Inflammatory macrophage treated with lipopolysaccharide for 1 hour (primary cell): ENCODE measurements around the gene CLEC11A.
"Not testable (repeated sequence)": the region's sequence is repeated elsewhere in the genome, so short reads cannot be mapped to it uniquely, and the experiment has no call there.

Experiments used
- DNase-seq, 2 donors: peaks; one replicate each; pipeline ENCODE4 v3.0.0-alpha.2; 2020 to 2022

Gene CLEC11A

DNA sequence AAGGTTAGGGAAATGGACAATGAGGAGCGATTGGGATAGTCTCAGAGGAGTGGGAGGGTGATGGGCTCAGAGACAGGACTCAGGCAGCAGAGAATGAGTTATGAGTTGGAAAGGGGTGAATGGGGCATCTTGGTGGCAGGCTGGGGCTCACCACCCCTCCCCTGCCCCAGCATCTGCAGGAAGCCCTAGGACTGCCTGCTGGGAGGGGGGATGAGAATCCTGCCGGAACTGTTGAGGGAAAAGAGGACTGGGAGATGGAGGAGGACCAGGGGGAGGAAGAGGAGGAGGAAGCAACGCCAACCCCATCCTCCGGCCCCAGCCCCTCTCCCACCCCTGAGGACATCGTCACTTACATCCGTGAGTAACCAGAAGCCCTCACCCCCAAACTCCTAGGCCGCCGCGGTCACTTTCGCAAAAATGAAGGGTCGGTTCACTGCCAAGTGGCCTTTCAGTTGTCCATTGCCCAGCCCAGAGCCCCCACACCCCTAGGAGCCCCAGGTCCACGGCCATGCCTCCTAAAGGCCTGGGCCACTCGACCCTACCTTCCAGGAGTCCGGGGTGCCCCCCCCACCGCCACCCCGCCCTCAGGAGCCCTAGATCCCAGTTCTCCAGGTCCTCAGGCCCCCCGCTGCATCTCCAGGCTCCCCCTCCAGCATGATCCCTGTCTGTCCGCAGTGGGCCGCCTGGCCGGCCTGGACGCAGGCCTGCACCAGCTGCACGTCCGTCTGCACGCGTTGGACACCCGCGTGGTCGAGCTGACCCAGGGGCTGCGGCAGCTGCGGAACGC is 764 bp downstream of the CLEC11A start:
- DNase-seq = no peak

DNA sequence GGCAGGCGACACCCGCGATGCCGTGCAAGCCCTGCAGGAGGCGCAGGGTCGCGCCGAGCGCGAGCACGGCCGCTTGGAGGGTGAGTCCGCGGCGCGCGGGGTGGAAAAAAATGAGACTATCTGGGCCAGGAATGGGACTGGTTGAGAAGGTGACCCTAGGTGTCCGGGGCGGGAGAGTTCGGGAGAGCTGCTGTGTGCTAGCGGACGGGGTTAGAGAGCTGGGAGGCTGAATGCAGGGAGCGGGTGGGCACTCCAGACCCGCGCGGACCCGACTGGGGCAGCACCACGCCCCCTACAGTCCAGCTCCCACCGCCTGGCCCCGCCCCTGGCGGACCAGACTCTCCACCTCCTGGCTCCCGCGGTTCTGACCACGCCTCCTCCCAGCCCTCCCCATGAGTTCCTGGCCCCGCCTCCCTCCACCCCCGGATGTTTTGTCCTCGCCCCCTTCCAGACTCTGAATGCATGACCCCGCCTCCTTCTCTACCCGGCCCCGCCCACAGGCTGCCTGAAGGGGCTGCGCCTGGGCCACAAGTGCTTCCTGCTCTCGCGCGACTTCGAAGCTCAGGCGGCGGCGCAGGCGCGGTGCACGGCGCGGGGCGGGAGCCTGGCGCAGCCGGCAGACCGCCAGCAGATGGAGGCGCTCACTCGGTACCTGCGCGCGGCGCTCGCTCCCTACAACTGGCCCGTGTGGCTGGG is 1.5 kb downstream of the CLEC11A start:
- peak; percentile 97 to 98 for DNase-seq

DNA sequence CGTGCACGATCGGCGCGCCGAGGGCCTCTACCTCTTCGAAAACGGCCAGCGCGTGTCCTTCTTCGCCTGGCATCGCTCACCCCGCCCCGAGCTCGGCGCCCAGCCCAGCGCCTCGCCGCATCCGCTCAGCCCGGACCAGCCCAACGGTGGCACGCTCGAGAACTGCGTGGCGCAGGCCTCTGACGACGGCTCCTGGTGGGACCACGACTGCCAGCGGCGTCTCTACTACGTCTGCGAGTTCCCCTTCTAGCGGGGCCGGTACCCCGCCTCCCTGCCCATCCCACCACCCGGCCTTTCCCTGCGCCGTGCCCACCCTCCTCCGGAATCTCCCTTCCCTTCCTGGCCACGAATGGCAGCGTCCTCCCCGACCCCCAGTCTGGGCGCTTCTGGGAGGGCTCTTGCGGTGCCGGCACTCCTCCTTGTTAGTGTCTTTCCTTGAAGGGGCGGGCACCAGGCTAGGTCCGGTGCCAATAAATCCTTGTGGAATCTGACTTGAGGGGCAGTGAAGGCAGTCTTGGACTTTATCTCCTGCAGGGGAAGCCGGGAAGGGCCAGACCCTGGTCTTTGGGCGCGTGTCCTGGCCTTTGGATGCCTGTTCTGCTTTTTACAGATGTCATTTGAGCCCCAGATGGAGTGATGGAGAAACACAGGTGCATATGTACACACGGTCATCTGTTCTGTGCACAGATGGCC is 2.2 kb downstream of the CLEC11A start:
- no peak for DNase-seq

DNA sequence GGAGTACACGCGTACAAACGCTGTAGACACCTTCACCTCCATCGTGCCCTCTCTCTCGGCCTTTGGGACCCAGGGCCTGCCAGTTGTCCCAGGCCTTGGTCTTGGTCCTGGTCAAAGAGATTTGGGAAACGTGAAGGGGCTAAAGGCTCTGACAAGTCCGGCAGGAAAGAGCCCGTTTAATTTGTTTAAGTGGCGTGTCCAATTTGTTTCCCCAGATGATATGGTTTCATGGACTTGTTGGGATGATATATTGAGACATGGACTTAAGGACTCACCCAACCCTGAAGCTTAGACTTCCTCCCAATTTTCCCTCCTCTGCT is 2.7 kb downstream of the CLEC11A start:
- no peak for DNase-seq

DNA sequence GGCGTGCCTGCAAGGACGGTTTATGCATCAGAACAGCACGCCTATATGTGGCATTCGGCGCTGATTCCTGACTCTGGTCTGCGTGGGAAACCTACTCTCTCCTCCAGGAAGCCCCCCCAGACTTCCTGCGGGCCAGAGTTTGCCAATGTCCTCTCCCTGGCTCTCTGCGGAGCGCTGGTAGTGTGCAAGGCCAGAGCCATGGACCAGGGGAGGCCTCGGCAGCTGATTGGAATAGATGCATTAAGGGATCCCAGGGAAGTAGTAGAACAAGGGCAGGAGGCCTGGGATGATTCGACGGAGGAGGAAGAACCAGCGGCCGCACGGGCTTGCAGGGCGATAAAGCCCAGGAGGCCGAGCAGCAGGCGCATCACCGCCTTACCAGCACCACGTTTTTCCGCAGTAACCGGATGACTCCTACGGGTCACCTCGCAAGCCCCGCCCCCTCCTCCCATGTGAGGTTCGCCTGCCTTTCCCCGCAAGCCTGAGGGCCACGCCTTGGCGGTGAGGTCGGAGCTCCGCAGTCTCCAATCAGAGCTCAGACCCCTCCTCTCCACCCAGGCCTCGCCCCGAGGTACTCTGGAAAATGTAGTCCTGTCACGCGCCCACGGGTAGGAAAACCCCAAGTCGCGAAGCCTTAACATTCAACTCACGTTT is 5.0 kb downstream of the CLEC11A start:
- peak; percentile 67 to 76 for DNase-seq

GRCh38 chr19:50729894-50730293 is 6.7 kb downstream of the CLEC11A start:
- no peak for DNase-seq

DNA sequence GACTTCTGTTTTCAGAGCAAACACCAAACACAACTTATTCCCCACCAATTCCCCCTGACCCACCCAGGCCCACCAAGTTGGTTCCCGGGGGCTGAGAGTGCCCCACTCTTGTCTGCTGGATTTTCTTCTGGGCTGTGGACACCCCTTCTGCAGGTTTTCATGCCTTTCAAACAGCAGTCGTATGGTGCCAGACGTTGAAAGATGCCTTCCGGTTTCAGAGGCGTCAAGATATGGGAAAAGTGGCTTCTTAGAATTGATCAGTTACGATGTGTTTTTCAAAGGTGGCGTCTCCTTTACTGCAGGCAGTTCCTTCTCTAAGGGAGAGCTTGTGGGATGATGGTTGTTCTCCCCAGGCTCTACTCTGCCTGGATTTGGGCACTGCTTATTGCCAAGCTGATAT is 12.7 kb downstream of the CLEC11A start:
- no peak for DNase-seq

- DNase-seq = no peak
Measured at GRCh38 chr19:50736338-50736737, 13.2 kb downstream of the CLEC11A start.

- no peak for DNase-seq
Measured at GRCh38 chr19:50739132-50739913, 16.2 kb downstream of the CLEC11A start.

GRCh38 chr19:50739914-50740426 is 16.8 kb downstream of the CLEC11A start:
- DNase-seq = no peak

DNA sequence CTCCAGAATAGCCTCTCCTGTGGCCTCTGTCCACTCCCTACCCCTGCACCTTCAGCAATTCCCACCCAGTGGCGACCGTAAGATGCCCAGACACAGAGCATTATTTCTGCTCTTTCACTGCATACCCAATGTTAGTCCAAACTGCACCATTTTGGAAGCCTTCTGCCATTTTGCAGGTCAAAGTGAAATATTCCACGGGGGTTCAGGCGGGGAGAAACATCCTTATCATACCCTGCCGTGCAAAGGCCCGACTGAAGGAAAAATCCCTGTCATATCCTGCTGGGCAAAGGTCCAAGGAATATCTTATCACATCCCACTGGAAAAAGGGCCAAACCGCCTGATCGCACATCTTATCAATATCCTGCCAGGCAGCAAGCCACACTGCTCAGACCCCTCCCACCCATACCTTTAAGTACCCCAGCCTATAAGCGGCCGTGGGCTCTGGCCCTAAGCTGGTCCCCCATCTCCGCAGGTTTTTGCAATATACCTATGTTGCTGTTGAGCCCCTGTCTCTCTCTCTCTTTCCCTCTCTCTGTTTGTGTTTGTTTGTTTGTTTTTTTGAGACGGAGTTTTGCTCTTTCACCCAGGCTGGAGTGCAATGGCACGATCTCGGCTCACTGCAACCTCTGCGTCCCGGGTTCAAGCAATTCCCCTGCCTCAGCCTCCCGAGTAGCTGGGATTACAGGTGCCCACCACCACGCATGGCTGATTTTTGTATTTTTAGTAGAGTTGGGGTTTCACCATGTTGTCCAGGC is 18.2 kb downstream of the CLEC11A start:
- no peak for DNase-seq

DNA sequence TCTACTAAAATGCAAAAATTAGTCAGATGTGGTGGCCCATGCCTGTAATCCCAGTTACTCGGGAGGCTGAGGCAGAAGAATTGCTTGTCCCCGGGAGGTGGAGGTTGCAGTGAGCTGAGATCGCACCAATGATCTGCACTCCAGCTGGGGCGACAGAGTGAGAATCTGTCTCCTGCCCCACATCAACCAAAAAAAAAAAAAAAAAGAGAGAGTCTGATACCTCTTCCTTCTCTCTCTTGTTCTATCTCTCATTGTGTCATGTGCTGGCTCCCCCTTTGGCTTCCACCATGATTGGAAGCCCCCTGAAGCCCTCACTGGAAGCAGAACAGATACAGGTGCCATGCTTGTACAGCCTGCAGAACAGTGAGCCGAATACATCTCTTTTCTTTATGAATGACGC is 20.4 kb downstream of the CLEC11A start:
- no peak for DNase-seq

DNA sequence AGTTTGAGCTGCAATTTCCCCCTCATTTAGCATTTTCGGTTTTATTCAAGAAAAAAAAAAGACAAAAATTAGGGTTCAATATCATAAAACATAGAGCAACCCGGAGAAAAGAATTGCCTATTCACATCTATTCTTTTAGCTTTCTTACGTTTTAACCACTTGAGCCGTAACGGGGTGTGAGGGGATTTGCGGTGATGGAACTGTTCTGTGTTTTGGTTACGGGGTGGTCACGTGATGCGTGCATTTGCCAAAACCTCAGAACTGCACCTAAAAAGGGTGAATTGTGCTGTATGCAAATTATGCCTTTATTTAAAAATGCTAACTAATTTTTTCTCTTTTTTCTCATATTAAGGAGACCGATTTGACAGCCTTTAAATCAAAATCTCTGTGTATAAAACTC is 22.1 kb downstream of the CLEC11A start:
- no peak for DNase-seq

DNA sequence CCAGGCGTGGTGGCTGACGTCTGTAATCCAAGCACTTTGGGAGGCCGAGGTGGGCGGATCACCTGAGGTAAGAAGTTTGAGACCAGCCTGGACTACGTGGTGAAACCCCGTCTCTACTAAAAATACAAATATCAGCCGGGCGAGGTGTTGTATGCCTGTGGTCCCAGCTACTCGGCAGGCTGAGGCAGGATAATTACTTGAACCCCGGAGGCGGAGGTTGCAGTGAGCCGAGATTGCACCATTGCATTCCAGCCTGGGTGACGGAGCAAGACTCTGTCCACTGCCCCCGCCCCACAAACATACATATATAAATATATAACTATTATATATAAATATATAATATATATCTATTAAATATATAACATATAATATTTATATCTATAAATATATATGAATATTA is 24.0 kb downstream of the CLEC11A start:
- DNase-seq = not testable (repeated sequence)

DNA sequence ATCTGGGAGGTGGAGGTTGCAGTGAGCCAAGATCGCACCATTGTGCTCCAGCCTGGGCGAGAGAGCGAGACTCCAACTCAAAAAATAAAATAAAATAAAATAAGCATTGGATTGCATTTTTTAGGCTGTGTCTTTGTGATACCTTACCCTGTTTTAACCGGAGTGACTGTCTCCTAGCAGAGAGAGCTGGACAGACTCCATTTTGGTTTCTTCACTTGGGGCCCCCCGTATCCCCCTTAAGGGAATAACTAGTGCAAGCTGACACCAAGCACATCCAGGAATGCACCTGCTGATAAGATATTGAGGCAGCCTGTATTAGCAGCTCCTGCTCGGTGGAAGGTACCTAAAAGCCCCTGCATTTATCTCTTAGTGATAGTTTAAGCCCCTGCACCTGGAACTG is 26.3 kb downstream of the CLEC11A start:
- DNase-seq = no peak

GRCh38 chr19:50750010-50750409 is 26.8 kb downstream of the CLEC11A start:
- DNase-seq = no peak

DNA sequence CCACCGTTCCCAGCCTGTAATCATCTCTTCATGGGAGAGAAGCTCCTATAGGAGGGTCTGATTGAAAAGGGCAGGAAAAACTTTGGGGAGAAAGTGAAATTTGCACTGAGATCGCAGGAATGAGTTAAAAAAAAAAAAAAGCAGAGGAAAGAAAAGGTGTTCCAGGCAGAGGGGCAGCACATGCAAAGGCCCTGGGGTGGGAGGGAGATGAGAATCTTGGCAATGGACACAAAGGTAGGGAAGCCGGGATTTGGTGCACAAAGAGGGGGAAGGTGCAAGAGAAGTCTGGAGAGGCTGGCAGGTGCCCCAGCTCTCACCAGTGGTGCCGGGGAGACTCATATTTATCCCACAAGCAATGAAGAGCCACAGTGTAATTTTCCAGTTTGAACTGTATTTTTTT is 30.7 kb downstream of the CLEC11A start:
- no peak for DNase-seq

GRCh38 chr19:50756244-50756643 is 33.1 kb downstream of the CLEC11A start:
- not testable (repeated sequence) for DNase-seq

GRCh38 chr19:50757624-50758023 is 34.5 kb downstream of the CLEC11A start:
- not testable (repeated sequence) for DNase-seq

GRCh38 chr19:50759076-50759475 is 35.9 kb downstream of the CLEC11A start:
- DNase-seq = not testable (repeated sequence)

GRCh38 chr19:50759886-50760285 is 36.7 kb downstream of the CLEC11A start:
- peak; percentile 5 to 15 for DNase-seq

DNA sequence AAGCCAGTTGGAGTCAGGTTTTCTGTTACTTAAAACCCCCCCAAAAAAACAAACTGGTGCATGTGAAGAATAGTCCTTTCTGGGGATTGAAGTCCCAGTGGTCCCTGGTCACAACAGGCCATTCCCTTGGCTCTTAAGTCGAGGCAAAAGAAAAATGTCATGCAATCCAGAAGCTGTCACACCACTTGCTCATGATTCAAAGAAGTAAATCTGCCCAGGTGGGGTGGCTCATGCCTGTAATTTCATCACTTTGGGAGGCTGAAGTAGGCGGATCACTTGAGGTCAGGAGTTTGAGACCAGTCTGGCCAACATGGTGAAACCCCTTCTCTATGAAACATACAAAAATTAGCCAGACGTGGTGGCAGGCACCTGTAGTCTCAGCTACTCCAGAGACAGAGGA is 38.3 kb downstream of the CLEC11A start:
- not testable (repeated sequence) for DNase-seq
